GM21723 (cell line): ENCODE measurements around the gene TEK.
A peak's percentile ranks its signal among the peaks of the same experiment; 100 is the strongest.
"Not testable (repeated sequence)": the region's sequence is repeated elsewhere in the genome, so short reads cannot be mapped to it uniquely, and the experiment has no call there.

Experiments
- ATAC-seq: cut with Tn5 transposase; IDR thresholded peaks from one replicate; pipeline ENCODE4 v1.9.1; 2021; ENCODE audit warnings: mild to moderate bottlenecking, moderate library complexity; ENCODE audit not compliant: unreplicated experiment

Gene TEK

GRCh38 chr9:27210588-27210987, 101.6 kb downstream of the TEK start:
- no peak for ATAC-seq

- ATAC-seq, result no peak
Measured at GRCh38 chr9:27212191-27212590, 103.2 kb downstream of the TEK start.

- ATAC-seq, result no peak
Measured at GRCh38 chr9:27212621-27213020, 103.6 kb downstream of the TEK start.

- no peak for ATAC-seq
Measured at GRCh38 chr9:27227192-27227591, 118.2 kb downstream of the TEK start.

- not testable (repeated sequence) for ATAC-seq
Measured at GRCh38 chr9:27239648-27240047, 130.6 kb downstream of the TEK start.

GRCh38 chr9:27247756-27248155, 138.7 kb downstream of the TEK start:
- ATAC-seq, result peak; percentile 74

- ATAC-seq, result no peak
Measured at GRCh38 chr9:27248702-27249101, 139.7 kb downstream of the TEK start.

GRCh38 chr9:27258662-27259061, 149.6 kb downstream of the TEK start:
- no peak for ATAC-seq

- ATAC-seq, result no peak
Measured at GRCh38 chr9:27260789-27261516, 151.9 kb downstream of the TEK start.

GRCh38 chr9:27261517-27262211, 152.6 kb downstream of the TEK start:
- ATAC-seq, result no peak

GRCh38 chr9:27272103-27272502, 163.1 kb downstream of the TEK start:
- peak; percentile 66 for ATAC-seq

GRCh38 chr9:27273186-27273585, 164.2 kb downstream of the TEK start:
- no peak for ATAC-seq

GRCh38 chr9:27276193-27277030, 167.4 kb downstream of the TEK start:
- ATAC-seq, result no peak

GRCh38 chr9:27278374-27278773, 169.3 kb downstream of the TEK start:
- ATAC-seq, result no peak

- ATAC-seq, result no peak
Measured at GRCh38 chr9:27279611-27280010, 170.6 kb downstream of the TEK start.
